Endothelial cell of umbilical vein (primary cell): Measurements from ENCODE around the gene GOLGA6L9. TPM values are rescaled to one million over a fixed set of nuclear protein-coding genes. Genes with fewer than 3 reads are reported as not detected.
"Not testable (repeated sequence)": the region's sequence is repeated elsewhere in the genome, so short reads cannot be mapped to it uniquely, and the experiment has no call there.

Experiments used
- BruUV-seq: library from RNA; stranded (reverse); fragments of 400-500 nt; replicated peaks from 2 replicates; lab custom pipeline; 2021; lab: Mats Ljungman, UMichigan
- CTCF ChIA-PET: fragments of 300-600, 350-600 bp; sonication (Branson Sonifier 250); formaldehyde crosslinking; loops from one replicate; lab custom pipeline; 2021; ENCODE audit warnings: antibody characterized with exemption, inconsistent platforms; lab: Charles Lee
- POLR2A ChIA-PET: fragments of 300-600, 350-600 bp; sonication (Branson Sonifier 250); formaldehyde crosslinking; loops from one replicate; lab custom pipeline; 2021; ENCODE audit warnings: antibody characterized with exemption, inconsistent platforms; lab: Charles Lee
- DNase-seq: peaks from one replicate; pipeline ENCODE4 v3.0.0-alpha.2; 2011; ENCODE audit warnings: low read depth, low spot score
- FAIRE-seq: peaks from 2 replicates; lab custom pipeline; 2011; peaks lifted over from hg19 to GRCh38; lab: Jason Lieb, UNC
- H2AFZ ChIP-seq: 2 replicates; pipeline ENCODE4 v1.6.0; 2012; ENCODE audit warnings: low read depth, low read length, control low read depth, inconsistent platforms
- H3K27ac ChIP-seq: 2 replicates; pipeline ENCODE4 v1.5.1; 2011; ENCODE audit warnings: low read depth, mild to moderate bottlenecking, control low read depth, low read length, moderate library complexity; ENCODE audit not compliant: insufficient read depth
- H3K27me3 ChIP-seq, 2 experiments: 2 replicates each; pipeline versions ENCODE4 v1.6.0 to v1.6.1; 2011; ENCODE audit warnings: low read length in 2 of 2, mixed read lengths in 1 of 2; ENCODE audit not compliant: control insufficient read depth in 2 of 2, insufficient read depth in 2 of 2
- H3K36me3 ChIP-seq, 2 experiments: 2 replicates in 1 of 2; 3 replicates in 1 of 2; pipeline ENCODE4 v1.5.1; 2011; ENCODE audit warnings: low read length in 2 of 2, mild to moderate bottlenecking in 1 of 2, moderate library complexity in 1 of 2; ENCODE audit not compliant: control insufficient read depth in 2 of 2, insufficient read depth in 2 of 2; ENCODE audit errors: extremely low read depth in 1 of 2
- H3K4me1 ChIP-seq: 3 replicates; pipeline ENCODE4 v1.5.1; 2011; ENCODE audit warnings: mild to moderate bottlenecking, low read length; ENCODE audit not compliant: control insufficient read depth, insufficient read depth; ENCODE audit errors: extremely low read depth
- H3K4me2 ChIP-seq: 2 replicates; pipeline ENCODE4 v1.6.1; 2011; ENCODE audit warnings: low read length, control low read depth, mixed read lengths; ENCODE audit not compliant: insufficient read depth
- H3K4me3 ChIP-seq, 3 experiments: fragments of 200-600 bp in 1 of 3; sonication (generic), shearing (Covaris generic) in 1 of 3; replicated peaks in 1 of 3; 2 replicates each; pipeline ENCODE4 v1.5.1; 2011 to 2016; ENCODE audit warnings: control low read depth in 3 of 3, low read length in 3 of 3, mild to moderate bottlenecking in 2 of 3, inconsistent platforms in 1 of 3, low read depth in 1 of 3, moderate library complexity in 1 of 3; ENCODE audit not compliant: insufficient read depth in 1 of 3
- H3K79me2 ChIP-seq: 2 replicates; pipeline ENCODE4 v1.6.0; 2012; ENCODE audit warnings: low read length, inconsistent platforms; ENCODE audit not compliant: control insufficient read depth, insufficient read depth
- H3K9ac ChIP-seq: replicated peaks from 2 replicates; pipeline ENCODE3; 2011; ENCODE audit warnings: low read length, control low read depth; ENCODE audit not compliant: insufficient read depth; ENCODE audit errors: extremely low read depth
- H3K9me1 ChIP-seq: replicated peaks from 3 replicates; pipeline ENCODE4 v1.6.0; 2011; ENCODE audit warnings: mild to moderate bottlenecking, low read length; ENCODE audit not compliant: control insufficient read depth, insufficient read depth; ENCODE audit errors: extremely low read depth
- H3K9me3 ChIP-seq: replicated peaks from 2 replicates; pipeline ENCODE4 v1.5.1; 2012; ENCODE audit warnings: low read length, inconsistent platforms; ENCODE audit not compliant: control insufficient read depth, insufficient read depth
- H4K20me1 ChIP-seq: replicated peaks from 2 replicates; pipeline ENCODE3; 2011; ENCODE audit warnings: mild to moderate bottlenecking, low read length; ENCODE audit not compliant: control insufficient read depth, insufficient read depth; ENCODE audit errors: extremely low read depth
- dilution Hi-C: fragments of 300-500 bp; cut with MboI; formaldehyde crosslinking; loops from one replicate; pipeline ENCODE4 v1.15.0; 2019; ENCODE audit warnings: low sequenced_read_pairs; ENCODE audit not compliant: extremely low pct_ligation_motif_present
- intact Hi-C: fragments of 100-400 bp; cut with micrococcal nuclease; formaldehyde crosslinking; loops from one replicate; pipeline ENCODE4 v1.10.0; 2022
- polyA plus RNA-seq, 4 experiments: library from polyadenylated mRNA; depleted of rRNA in 3 of 4; stranded (reverse) in 3 of 4; unstranded in 1 of 4; fragments of >200 nt; gene quantifications; 2 replicates each; pipeline versions ENCODE4 v1.2.1 to v1.2.3, GENCODE V29; 2011 to 2012; ENCODE audit warnings: missing spikeins in 1 of 4
- small RNA-seq: library from RNA; depleted of rRNA; stranded (forward); fragments of <200 nt; gene quantifications from one replicate; pipeline ENCODE3, GENCODE V24; 2012; ENCODE audit warnings: low replicate concordance, low read depth; ENCODE audit not compliant: insufficient read depth, insufficient read length
- total RNA-seq: library from RNA; stranded (reverse); gene quantifications from 2 replicates; pipeline ENCODE4 v1.2.3, GENCODE V29; 2021

Gene GOLGA6L9
- total and polyA plus RNA-seq, 2 donors (not counting 3 experiments of a cell fraction or from before 2014, with no cell fraction given): 1.3 to 3.8 TPM

- dilution Hi-C loops, H3K4me1 ChIP-seq, H3K9ac ChIP-seq, FAIRE-seq, H2AFZ ChIP-seq, H3K79me2 ChIP-seq, H3K27me3 ChIP-seq, intact Hi-C loops, H3K4me2 ChIP-seq, CTCF ChIA-PET, H3K4me3 ChIP-seq, POLR2A ChIA-PET, DNase-seq, BruUV-seq, H3K36me3 ChIP-seq, H4K20me1 ChIP-seq, H3K9me3 ChIP-seq, H3K27ac ChIP-seq, H3K9me1 ChIP-seq: not testable (repeated sequence)
Measured at GRCh38 chr15:82476697-82477342, 47.2 kb downstream of the GOLGA6L9 start.

GRCh38 chr15:82477343-82478057 is 47.9 kb downstream of the GOLGA6L9 start:
- H2AFZ ChIP-seq, H3K4me2 ChIP-seq, H3K27ac ChIP-seq, intact Hi-C loops, CTCF ChIA-PET, H3K9ac ChIP-seq, H3K79me2 ChIP-seq, dilution Hi-C loops, H4K20me1 ChIP-seq, FAIRE-seq, H3K36me3 ChIP-seq, H3K9me3 ChIP-seq, DNase-seq, BruUV-seq, H3K4me1 ChIP-seq, H3K4me3 ChIP-seq, H3K27me3 ChIP-seq, POLR2A ChIA-PET, H3K9me1 ChIP-seq: not testable (repeated sequence)

Small RNAs within 50 kb of the gene (small RNA-seq; reads per million reads assigned to genes)
- gene AC245033.3: not detected

Other genes with a start within 250 kb of the GOLGA6L9 start
- 21.9 and 22.0 TPM in 2 replicates for gene EFL1, start 167.1 kb upstream of the GOLGA6L9 start, total RNA-seq
- gene EFL1, start 167.1 kb upstream of the GOLGA6L9 start, polyA plus RNA-seq: 5.7 and 6.6 TPM in 2 replicates
- gene SAXO2, start 167.0 kb upstream of the GOLGA6L9 start, total RNA-seq: 0.67 and 5.2 TPM in 2 replicates
- gene SAXO2, start 167.0 kb upstream of the GOLGA6L9 start, polyA plus RNA-seq: 0.98 and 1.5 TPM in 2 replicates
- 3.9 and 4.4 TPM in 2 replicates for gene GOLGA6L10, start 80.3 kb upstream of the GOLGA6L9 start, total RNA-seq
- gene GOLGA6L10, start 80.3 kb upstream of the GOLGA6L9 start, polyA plus RNA-seq: 0.73 and 1.2 TPM in 2 replicates
- 1,599 and 1,690 TPM in 2 replicates for gene RPS17, start 110.6 kb downstream of the GOLGA6L9 start, total RNA-seq
- gene RPS17, start 110.6 kb downstream of the GOLGA6L9 start, polyA plus RNA-seq: 2,963 and 4,382 TPM in 2 replicates
- gene CPEB1, start 217.5 kb downstream of the GOLGA6L9 start, total RNA-seq: not detected in 2 replicates
- gene CPEB1, start 217.5 kb downstream of the GOLGA6L9 start, polyA plus RNA-seq: not detected in 2 replicates